ENCODE data around the gene FAM133A. TPM values are rescaled to one million over a fixed set of nuclear protein-coding genes. Genes with fewer than 3 reads are reported as not detected.

The FAM133A gene
- total RNA-seq, 1 donor from 2014 or later, result 0.13 TPM

DNA sequence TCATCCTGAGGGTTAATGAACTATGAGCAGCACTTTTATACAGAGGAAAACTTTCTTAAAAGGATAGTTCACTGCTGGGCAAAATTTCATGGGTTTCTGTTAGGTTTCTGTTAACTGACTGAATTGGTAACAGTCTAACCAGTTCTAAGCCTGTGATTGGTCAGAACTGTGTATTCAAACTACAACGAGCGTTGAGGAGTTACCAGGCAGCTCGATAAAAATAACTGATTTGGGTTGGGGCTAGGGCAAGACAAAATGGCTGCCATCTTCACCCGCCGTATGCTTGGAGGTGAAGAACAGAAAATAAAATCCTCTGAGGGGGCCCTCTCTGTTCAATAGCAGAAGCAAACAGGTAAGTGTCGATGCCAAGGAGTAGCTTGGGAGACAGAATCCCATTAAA is 22.0 kb downstream of the FAM133A start:
- Mint-ChIP-seq H3K27me3 (ENCODE audit: unreplicated experiment) (no peaks in the 10 kb centered on the region), H3K36me3 (ENCODE audit: unreplicated experiment) (no peaks in the 10 kb centered on the region), H3K4me3 (ENCODE audit: unreplicated experiment) (no peak overlapping the region), H3K4me1 (ENCODE audit: unreplicated experiment) (no peaks in the 10 kb centered on the region), H3K27ac (ENCODE audit: unreplicated experiment) (no peak overlapping the region), H3K9me3 (ENCODE audit: unreplicated experiment) (no peaks in the 10 kb centered on the region)
- TF ChIP-seq, protein P1, sequence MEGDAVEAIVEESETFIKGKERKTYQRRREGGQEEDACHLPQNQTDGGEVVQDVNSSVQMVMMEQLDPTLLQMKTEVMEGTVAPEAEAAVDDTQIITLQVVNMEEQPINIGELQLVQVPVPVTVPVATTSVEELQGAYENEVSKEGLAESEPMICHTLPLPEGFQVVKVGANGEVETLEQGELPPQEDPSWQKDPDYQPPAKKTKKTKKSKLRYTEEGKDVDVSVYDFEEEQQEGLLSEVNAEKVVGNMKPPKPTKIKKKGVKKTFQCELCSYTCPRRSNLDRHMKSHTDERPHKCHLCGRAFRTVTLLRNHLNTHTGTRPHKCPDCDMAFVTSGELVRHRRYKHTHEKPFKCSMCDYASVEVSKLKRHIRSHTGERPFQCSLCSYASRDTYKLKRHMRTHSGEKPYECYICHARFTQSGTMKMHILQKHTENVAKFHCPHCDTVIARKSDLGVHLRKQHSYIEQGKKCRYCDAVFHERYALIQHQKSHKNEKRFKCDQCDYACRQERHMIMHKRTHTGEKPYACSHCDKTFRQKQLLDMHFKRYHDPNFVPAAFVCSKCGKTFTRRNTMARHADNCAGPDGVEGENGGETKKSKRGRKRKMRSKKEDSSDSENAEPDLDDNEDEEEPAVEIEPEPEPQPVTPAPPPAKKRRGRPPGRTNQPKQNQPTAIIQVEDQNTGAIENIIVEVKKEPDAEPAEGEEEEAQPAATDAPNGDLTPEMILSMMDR (IDR thresholded peaks at IDR 0.05), result no peak
- no peak for DNase-seq (ENCODE audit: extremely low spot score, unreplicated experiment)

DNA sequence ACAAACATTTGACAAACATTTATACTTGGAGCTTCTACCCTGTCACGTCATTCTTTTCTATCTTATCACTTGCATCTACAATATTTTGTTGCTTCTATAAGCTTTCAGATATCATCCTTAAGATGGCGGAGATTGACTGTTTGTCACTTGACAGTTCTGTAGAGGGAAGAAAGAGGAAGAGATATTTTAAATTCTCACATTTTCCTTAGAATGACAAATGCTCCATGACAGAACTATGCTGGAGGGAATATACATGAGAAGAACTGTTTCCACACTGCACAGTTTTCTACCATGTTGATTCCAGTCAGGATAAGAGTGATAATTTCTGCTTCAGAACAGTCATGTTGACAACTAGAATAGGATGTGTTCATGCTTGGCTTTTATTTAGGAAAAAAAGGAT is 29.7 kb downstream of the FAM133A start:
- H3K4me3 Mint-ChIP-seq (ENCODE audit: unreplicated experiment), result no peak overlapping the region
- H3K9me3 Mint-ChIP-seq (ENCODE audit: unreplicated experiment), result no peaks in the 10 kb centered on the region
- H3K4me1 Mint-ChIP-seq (ENCODE audit: unreplicated experiment), result no peaks in the 10 kb centered on the region
- no peak overlapping the region for H3K27ac Mint-ChIP-seq (ENCODE audit: unreplicated experiment)
- no peaks in the 10 kb centered on the region for H3K27me3 Mint-ChIP-seq (ENCODE audit: unreplicated experiment)
- no peaks in the 10 kb centered on the region for H3K36me3 Mint-ChIP-seq (ENCODE audit: unreplicated experiment)
- TF ChIP-seq, protein P1 (IDR thresholded peaks at IDR 0.05), result no peak
- DNase-seq (ENCODE audit: extremely low spot score, unreplicated experiment), result no peak

DNA sequence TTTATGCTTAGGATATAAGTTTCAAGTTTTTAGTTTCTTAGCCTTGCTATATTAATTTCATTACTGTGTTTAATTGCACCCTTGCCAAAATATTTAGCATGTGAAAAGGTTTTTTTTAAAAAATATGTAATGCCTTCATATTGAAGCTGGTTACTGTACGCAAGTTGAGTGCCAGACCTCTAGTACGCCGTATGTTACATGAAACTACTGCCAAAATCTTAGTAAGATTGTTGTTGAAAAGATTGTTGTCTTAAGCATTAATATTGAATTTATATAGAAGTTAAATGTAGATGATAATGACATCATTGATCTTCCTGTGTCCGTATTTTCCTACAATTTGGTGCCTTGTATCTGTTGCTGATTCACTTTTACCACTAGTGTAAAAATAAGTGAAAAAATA is 37.1 kb downstream of the FAM133A start:
- H3K4me1 Mint-ChIP-seq (ENCODE audit: unreplicated experiment), result no peaks in the 10 kb centered on the region
- H3K9me3 Mint-ChIP-seq (ENCODE audit: unreplicated experiment), result peaks cover 4% of the 10 kb centered on the region
- H3K27ac Mint-ChIP-seq (ENCODE audit: unreplicated experiment), result no peak overlapping the region
- TF ChIP-seq, protein P1 (IDR thresholded peaks at IDR 0.05), result no peak
- DNase-seq (ENCODE audit: extremely low spot score, unreplicated experiment), result no peak
- no peaks in the 10 kb centered on the region for H3K27me3 Mint-ChIP-seq (ENCODE audit: unreplicated experiment)
- H3K36me3 Mint-ChIP-seq (ENCODE audit: unreplicated experiment), result no peaks in the 10 kb centered on the region
- H3K4me3 Mint-ChIP-seq (ENCODE audit: unreplicated experiment), result no peak overlapping the region

DNA sequence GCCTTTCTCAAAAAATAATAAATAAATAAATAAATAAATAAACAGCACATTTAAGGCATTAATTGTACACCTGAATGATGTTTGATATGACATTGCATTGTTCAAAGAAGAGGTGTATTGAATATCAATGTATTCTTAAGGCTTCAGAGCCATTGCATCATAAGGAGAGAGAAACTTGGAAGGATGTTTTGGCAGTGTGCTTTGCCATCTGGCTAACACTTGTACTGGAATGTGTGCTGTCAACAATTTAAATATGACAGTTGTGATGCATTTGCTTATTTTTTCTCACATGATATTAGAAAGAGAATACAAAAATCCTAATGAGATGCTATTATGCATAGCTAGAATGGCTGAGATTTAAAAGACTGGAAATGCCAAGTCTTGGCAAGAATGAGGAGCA is 67.8 kb downstream of the FAM133A start:
- DNase-seq (ENCODE audit: extremely low spot score, unreplicated experiment), result no peak
- Mint-ChIP-seq H3K9me3 (ENCODE audit: unreplicated experiment) (peaks cover 4% of the 10 kb centered on the region), H3K27me3 (ENCODE audit: unreplicated experiment) (no peaks in the 10 kb centered on the region), H3K4me3 (ENCODE audit: unreplicated experiment) (no peak overlapping the region), H3K36me3 (ENCODE audit: unreplicated experiment) (no peaks in the 10 kb centered on the region), H3K27ac (ENCODE audit: unreplicated experiment) (no peak overlapping the region), H3K4me1 (ENCODE audit: unreplicated experiment) (no peaks in the 10 kb centered on the region)
- TF ChIP-seq, protein P1 (IDR thresholded peaks at IDR 0.05), result no peak

DNA sequence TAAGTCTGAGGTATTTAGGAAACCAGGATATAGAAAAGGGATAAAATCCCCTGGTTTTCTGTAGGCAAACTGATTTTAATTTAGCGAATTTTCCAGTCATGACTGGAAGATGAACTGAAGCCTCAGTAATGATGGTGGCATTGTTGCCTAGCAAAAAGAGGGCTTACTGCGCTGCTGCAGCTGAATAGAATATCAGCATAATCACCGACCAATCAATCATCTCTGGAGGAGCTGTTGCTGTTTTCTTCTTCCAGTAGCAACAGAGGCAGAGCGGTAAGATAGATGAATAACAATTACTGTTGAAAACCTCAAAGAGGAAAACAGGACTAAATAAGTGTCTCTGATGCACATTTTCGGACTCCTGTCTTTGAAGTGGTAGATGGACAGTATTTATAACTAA is 86.2 kb downstream of the FAM133A start:
- H3K4me1 Mint-ChIP-seq (ENCODE audit: unreplicated experiment), result no peaks in the 10 kb centered on the region
- no peak for DNase-seq (ENCODE audit: extremely low spot score, unreplicated experiment)
- no peaks in the 10 kb centered on the region for H3K27me3 Mint-ChIP-seq (ENCODE audit: unreplicated experiment)
- no peaks in the 10 kb centered on the region for H3K9me3 Mint-ChIP-seq (ENCODE audit: unreplicated experiment)
- no peak overlapping the region for H3K27ac Mint-ChIP-seq (ENCODE audit: unreplicated experiment)
- TF ChIP-seq, protein P1 (IDR thresholded peaks at IDR 0.05), result no peak
- no peaks in the 10 kb centered on the region for H3K36me3 Mint-ChIP-seq (ENCODE audit: unreplicated experiment)
- H3K4me3 Mint-ChIP-seq (ENCODE audit: unreplicated experiment), result no peak overlapping the region

Other genes starting within 250 kb of the FAM133A start
- gene NAP1L3, start 628 bp upstream of the FAM133A start, total RNA-seq, result 14.3 and 15.0 TPM in 2 replicates